Urinary bladder (tissue), 4 donors: ENCODE measurements around the gene MPND. TPM values are rescaled to one million over a fixed set of nuclear protein-coding genes. Genes with fewer than 3 reads are reported as not detected.
A peak's percentile ranks its signal among the peaks of the same experiment; 100 is the strongest.
"Not testable (repeated sequence)": the region's sequence is repeated elsewhere in the genome, so short reads cannot be mapped to it uniquely, and the experiment has no call there.

Experiments
- DNase-seq: peaks from one replicate; pipeline ENCODE4 v3.0.0-alpha.2; 2015; ENCODE audit errors: extremely low spot score
- H3K27ac ChIP-seq: one replicate; pipeline ENCODE4 v1.5.1; 2013; ENCODE audit warnings: low read depth, mild to moderate bottlenecking, moderate library complexity
- H3K36me3 ChIP-seq: one replicate; pipeline ENCODE4 v1.6.1; 2013; ENCODE audit warnings: mild to moderate bottlenecking, moderate library complexity; ENCODE audit not compliant: insufficient read depth
- H3K4me1 ChIP-seq: one replicate; pipeline ENCODE4 v1.6.1; 2013; ENCODE audit warnings: mild to moderate bottlenecking, moderate library complexity; ENCODE audit not compliant: insufficient read depth
- H3K4me3 ChIP-seq: one replicate; pipeline ENCODE4 v1.5.1; 2013; ENCODE audit warnings: low read depth, low read length
- WGBS: extraction: QIAGEN DNeasy Blood & Tissue Kit; methylation state at CpG from one replicate; pipeline ENCODE4 v1.1.7; 2013; 5-methylcytosine and 5-hydroxymethylcytosine counted together
- polyA plus RNA-seq: library from polyadenylated mRNA; stranded (reverse); fragments of 200-250 nt; gene quantifications from one replicate; pipeline ENCODE4 v1.2.3, GENCODE V29; 2013
- total RNA-seq: library from RNA; depleted of rRNA; stranded (reverse); fragments of >200 nt; gene quantifications from one replicate; pipeline ENCODE4 v1.2.3, GENCODE V29; 2014
- donor health status: healthy with polysubstance abuse.
- donor health status: healthy.

Gene MPND
- total and polyA plus RNA-seq, 2 donors: 7.2 to 24.5 TPM

DNA sequence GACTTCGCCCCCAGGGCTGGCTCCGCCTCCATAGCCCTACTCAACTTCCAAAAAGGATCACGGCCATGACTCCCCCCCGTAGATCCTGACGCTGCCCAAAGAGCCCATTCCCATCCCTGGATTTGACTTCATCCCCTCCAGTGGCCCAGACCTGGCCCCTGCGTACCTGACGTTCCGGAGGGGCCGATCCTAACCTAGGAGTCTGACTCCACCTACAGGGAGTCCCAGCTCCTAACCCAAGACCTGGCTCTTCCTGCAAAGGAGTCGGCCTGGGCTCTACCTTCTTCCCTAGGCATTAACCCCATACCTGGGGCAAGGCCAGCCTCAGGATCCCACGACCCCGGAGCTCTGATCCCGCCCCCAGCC is 15.5 kb upstream of the MPND start:
- WGBS: 16% methylated on average over 13 of the region's 13 CpGs
- no peaks in the 10 kb centered on the region for H3K4me1 ChIP-seq
- DNase-seq: no peak
- H3K36me3 ChIP-seq: no peaks in the 10 kb centered on the region
- H3K4me3 ChIP-seq: peak overlapping the region; percentile 0
- H3K27ac ChIP-seq: no peak overlapping the region

DNA sequence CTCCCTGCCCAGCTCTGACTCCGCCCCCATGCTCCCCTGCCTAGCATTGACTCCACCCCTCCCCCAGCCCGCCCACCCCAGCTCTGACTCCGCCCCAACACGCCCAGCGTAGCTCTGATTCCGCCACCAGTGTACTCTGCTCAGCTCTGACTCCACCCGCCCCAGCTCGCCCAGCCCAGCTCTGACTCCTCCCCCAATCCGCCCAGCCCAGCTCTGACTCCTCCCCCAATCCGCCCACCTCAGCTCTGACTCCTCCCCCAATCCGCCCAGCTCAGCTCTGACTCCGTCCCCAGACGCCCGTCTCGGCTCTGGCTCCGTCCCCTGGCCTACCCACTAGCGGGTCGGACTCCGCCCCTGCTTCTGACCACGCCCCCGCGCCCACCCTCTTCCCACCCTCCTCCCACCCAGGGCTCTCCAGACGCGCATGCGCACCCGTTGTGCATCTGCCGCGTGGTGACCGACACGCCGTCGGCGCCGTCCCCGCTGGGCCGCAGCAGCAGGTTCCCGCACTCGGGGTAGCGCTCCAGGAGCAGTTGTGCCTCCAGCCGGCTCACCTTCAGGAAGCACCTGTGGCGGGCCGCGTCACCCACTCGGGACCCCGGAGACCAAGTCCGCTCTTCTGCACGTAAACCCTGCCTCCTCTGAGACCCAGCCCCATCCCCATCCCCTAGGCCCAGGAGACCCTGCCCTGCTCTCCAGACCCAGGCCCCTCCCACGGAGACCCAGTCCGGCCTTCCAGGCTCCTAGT is 14.9 kb upstream of the MPND start:
- WGBS: 4% methylated on average over 49 of the region's 49 CpGs
- H3K36me3 ChIP-seq: no peaks in the 10 kb centered on the region
- H3K27ac ChIP-seq: no peak overlapping the region
- peak overlapping the region; percentile 32 for H3K4me3 ChIP-seq
- DNase-seq: peak; percentile 90
- H3K4me1 ChIP-seq: no peaks in the 10 kb centered on the region

DNA sequence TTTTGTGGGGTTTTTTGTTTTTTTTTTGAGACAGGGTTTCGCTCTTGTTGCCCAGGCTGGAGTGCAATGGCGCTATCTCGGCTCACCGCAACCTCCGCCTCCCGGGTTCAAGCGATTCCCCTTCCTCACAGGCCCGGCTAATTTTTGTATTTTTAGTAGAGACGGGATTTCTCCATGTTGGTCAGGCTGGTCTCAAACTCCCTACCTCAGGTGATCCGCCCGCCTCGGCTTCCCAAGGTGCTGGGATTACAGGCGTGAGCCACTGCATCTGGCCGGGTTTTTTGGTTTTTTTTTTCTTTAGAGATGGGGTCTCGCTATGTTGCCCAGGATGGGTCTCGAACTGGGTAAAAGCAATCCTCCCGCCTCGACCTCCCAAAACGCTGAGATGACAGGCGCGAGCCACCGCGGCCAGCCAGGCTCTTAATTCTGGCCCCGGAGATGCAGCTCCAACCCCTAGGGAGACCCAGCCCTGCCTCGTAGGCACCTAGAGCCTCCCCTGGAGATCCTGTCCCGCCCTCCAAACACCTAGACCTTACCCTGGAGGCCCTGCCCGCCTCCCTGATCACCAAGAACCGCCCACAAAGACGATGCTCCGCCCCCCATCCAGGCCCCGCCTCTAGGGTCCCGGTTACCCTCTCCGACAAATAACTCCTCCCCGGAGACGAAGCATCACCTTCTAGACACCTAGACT is 14.2 kb upstream of the MPND start:
- not testable (repeated sequence) for H3K27ac ChIP-seq, DNase-seq, H3K36me3 ChIP-seq, H3K4me1 ChIP-seq
- peak overlapping the region; percentile 32 for H3K4me3 ChIP-seq
- 42% methylated on average over 35 of the region's 35 CpGs for WGBS

DNA sequence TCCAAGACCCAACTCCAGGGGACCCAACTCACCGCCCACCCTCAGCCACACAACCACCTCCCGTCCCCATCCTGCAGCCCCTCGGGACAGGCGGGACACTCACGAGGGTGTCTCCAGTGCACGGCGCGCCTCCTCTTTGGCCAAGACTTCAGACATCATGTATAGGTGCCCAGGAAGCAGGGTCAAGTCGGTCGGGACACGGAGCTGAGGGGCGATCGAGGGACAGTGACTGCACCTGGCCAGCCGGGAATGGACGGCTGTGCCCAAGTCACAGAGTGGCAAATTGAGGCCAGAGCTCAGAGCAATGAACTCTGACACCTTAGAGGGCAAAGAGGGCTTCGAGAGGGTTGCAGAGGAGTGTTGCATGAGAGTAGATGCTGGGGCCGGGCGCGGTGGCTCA is 13.5 kb upstream of the MPND start:
- WGBS: 94% methylated on average over 19 of the region's 19 CpGs
- Histone ChIP-seq H3K36me3 (no peaks in the 10 kb centered on the region), H3K4me1 (no peaks in the 10 kb centered on the region), H3K4me3 (no peak overlapping the region), H3K27ac (no peak overlapping the region)
- no peak for DNase-seq

DNA sequence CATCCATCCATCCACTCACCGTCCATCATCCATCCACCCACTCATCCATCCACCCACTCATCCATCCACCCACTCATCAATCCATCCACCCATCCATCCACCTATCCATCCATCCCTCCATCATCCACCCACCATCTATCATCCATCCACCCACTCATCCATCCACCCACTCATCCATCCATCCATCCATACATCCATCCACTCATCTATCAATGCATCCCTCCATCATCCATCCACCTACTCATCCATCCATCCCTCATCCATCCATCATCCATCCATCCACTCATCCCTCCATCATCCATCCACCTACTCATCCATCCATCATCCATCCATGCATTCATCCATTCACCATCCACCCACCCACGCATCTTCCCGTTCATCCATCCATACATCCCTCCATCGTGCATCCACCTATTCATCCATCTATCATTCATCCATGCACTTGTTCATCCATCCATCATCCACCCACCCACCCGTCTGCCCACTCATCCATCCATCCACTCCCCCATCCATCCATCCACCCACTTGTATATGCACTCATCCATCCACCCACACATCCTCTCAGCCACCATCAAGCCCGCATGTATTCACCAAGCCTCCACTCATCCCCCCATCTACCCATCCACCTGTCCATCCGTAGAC is 8.3 kb upstream of the MPND start:
- Histone ChIP-seq H3K36me3 (no peaks in the 10 kb centered on the region), H3K4me3 (no peak overlapping the region), H3K27ac (no peak overlapping the region), H3K4me1 (no peaks in the 10 kb centered on the region)
- WGBS: 96% methylated on average over 7 of the region's 7 CpGs
- DNase-seq: no peak

DNA sequence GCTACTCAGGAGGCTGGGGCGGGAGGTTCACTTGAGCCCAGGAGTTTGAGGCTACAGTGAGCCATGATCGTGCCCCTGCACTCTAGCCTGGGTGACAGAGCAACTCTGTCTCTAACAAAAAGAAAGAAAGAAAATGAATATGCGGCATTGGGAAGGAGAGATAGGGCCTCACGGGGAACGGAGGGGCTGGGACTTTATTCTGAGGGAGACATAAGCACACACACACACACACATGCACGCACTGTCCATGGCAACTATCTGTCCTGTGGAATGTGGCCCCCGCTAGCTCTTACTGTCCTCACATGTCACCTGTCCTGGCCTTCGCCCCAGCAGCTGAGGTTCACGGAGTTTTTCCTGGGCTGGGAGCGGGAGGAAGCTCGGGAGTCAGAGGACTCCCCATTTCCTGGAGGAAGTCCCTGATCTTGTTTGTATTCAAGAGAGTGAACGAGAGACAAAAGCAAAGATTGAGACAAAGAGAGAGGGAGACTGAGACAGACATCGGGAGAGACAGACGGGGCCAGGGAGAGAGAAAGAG is 5.4 kb upstream of the MPND start:
- 13% methylated on average over 14 of the region's 14 CpGs for WGBS
- H3K4me3 ChIP-seq: peak overlapping the region; percentile 52
- no peaks in the 10 kb centered on the region for H3K36me3 ChIP-seq
- H3K4me1 ChIP-seq: no peaks in the 10 kb centered on the region
- peak overlapping the region; percentile 27 for H3K27ac ChIP-seq
- no peak for DNase-seq

DNA sequence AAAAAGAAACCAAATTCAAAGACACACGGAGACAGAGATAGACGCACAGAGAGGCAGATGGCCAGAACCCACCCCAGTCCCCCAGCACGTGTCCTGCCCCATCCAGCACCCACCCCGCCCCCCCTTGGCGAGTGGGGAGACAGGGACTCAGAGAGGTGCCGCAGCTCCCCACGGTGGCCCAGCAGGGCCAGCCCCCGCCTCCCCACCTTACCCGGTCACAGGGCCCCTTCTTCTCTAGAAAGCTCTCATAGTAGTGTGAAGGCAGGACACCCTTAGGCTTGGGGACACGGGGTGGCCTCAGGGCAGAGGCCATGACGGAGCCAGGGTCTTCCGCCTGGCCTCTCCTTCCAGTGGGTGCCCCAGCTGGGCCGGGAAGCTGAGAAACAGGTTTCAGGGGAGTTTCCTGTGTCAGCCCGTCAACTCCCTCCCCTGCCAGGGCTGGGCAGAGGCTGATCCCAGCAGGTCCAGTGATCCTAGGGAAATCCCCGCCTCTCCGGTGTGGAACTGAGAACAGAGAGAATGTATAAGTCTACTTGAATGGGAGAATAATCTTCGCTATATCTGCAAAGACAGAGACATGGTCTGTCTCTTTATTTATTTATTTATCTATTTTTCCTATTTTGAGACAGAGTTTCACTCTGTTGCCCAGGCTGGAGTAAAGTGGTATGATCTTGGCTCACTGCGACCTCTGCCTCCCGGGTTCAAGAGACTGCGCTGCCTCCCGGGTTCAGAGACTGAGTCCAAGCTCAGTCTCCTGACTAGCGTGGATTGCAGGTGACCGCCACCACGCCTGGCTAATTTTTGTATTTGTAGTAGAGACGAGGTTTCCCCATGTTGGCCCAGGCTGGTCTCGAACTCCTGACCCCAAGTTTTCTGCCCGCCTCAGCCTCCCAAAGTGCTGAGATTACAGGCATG is 4.7 kb upstream of the MPND start, which contains the start of gene STAP2:
STAP2 (minus strand) TSS at position 387 of the 915 bp plus-strand sequence; CDS start at position 313, 74 bp downstream.
- H3K4me3 ChIP-seq: peak within 1 kb of the TSS; percentile 52
- WGBS: 49% methylated on average over 27 of the region's 27 CpGs
- no peak for DNase-seq
- peak within 1 kb of the TSS; percentile 27 for H3K27ac ChIP-seq
- H3K4me1 ChIP-seq: no peaks in the 10 kb centered on the region
- H3K36me3 ChIP-seq: no peaks in the 10 kb centered on the region

DNA sequence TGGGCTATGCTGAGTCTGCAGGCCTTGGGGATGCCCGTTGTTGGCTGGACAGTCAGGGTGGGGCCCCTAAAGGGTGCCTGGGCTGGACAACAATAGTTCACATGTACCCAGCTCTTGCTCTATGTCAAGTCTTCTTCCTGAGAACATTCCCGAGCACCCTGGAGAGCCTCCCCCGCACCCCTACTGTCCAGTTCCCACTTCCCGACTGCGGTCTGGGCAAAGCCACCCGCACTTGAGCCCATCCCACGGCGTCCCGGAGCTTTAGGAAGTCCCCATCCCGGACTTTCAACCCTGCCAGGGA is 1.1 kb upstream of the MPND start:
- under 1% methylated on average over 10 of the region's 10 CpGs for WGBS

DNA sequence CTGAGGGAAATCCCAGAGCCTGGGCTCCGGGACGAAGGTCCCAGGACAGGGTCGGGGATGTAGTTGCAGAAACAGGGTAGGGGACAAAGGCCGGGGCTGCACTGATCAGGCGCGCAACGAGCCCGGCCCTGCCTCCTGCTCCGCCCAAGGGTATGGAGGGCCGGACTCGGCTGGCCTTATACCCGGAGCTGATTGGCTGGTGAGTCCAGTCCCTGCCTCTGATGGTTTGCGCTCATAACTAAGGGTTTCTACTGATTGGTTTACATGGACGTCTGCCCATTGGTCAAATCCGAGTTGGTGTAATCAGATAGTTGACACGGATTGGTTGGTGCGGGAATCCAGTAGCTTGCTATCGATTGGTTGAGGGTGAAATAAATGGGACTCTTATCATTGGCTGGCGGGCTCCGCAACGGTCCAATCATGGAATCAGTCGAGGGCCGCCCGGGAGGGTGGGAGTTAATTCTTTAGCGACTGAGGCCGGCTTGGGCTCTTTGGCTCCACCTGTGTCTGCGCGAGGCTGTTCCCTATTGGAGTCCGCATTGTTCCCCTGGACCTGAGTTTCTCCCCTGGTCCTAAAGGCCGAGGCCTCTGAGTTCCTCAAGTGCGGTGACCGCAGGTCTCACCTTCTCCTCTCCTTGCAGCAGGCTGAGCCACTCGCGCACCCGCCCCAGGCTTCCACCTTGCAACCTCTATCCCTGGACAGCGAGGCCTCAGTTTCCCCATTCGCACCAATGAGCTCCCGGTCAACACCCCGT is 570 bp upstream of the MPND start:
- Histone ChIP-seq H3K4me1 (peaks cover 1% of the 10 kb centered on the region), H3K4me3 (peak overlapping the region; percentile 98), H3K36me3 (no peaks in the 10 kb centered on the region), H3K27ac (peak overlapping the region; percentile 91)
- DNase-seq: peak; percentile 100
- WGBS: under 1% methylated on average over 39 of the region's 39 CpGs

More for the DNA sequence above, 1.1 kb upstream of the MPND start:
- peak overlapping the region; percentile 88 for H3K27ac ChIP-seq
- no peaks in the 10 kb centered on the region for H3K36me3 ChIP-seq
- peaks cover 1% of the 10 kb centered on the region for H3K4me1 ChIP-seq
- no peak for DNase-seq
- peak overlapping the region; percentile 40 for H3K4me3 ChIP-seq

DNA sequence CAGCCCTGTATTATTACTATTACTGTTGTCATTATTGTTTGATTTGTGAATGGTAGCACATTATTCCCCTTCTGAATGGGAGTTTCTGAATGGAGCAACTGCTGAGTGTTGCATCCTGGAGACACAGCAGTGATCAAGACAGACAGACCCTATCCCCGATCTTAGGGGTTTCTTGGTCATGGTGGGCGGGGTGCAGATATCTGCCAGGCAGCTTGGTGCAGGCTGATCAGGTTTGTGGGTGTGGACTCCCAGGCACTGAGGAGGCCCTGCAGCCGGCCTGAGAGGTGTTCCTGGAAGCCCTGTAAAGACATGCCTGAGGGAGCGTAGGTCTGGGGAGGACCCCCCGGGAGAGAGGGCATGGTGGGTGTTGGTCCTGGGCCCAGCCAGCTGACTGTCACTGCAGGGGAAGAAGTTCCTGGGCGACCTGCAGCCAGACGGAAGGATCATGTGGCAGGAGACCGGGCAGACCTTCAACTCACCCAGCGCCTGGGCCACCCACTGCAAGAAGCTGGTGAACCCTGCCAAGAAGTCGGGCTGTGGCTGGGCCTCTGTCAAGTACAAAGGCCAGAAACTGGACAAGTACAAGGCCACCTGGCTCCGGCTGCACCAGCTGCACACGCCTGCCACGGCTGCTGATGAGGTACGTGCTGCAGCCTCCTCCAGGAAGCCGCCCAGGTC is 2.1 kb downstream of the MPND start:
- no peak for DNase-seq
- H3K4me3 ChIP-seq: no peak overlapping the region
- 90% methylated on average over 15 of the region's 15 CpGs for WGBS
- peaks cover 1% of the 10 kb centered on the region for H3K4me1 ChIP-seq
- no peaks in the 10 kb centered on the region for H3K36me3 ChIP-seq
- no peak overlapping the region for H3K27ac ChIP-seq

DNA sequence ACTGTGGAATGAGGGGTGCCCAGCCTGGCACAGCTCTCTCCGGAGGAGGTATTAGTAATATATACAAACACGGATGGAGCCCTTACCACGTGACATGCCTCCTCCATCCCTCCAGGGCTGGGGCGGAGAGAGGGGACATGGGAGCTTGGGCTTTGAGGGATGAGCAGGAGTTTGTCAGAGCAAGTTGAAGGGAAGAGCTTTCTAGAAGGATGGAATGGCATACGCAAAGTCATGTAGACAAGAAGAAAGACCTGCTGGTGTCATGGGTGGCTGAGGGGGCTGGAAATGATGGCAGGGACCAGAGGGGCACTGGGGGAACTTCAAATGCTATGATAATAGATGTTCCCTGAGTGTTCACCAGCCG is 2.6 kb downstream of the MPND start:
- H3K4me3 ChIP-seq: no peak overlapping the region
- no peaks in the 10 kb centered on the region for H3K36me3 ChIP-seq
- peaks cover 1% of the 10 kb centered on the region for H3K4me1 ChIP-seq
- no peak overlapping the region for H3K27ac ChIP-seq
- WGBS: 92% methylated on average over 6 of the region's 6 CpGs
- no peak for DNase-seq

DNA sequence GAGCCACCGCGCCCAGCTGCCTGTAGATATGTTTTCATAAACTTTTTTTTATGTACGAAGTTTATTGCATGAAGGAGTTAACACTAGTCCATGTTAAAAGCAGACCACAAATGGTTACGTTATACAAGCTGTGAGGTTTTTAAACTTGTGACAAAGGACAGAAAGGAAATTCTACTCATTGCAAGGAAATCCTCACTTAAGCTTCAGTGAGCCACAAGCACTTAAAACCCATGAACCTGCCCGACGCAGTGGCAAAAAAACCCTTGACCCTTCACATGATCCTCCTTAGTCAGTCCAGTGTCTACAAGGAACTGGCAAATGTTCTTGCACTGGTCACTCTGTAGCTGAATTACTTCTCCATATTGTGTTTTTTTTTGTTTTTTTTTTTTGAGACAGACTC is 4.2 kb downstream of the MPND start:
- Histone ChIP-seq H3K27ac (no peak overlapping the region), H3K4me3 (no peak overlapping the region), H3K4me1 (peaks cover 1% of the 10 kb centered on the region), H3K36me3 (no peaks in the 10 kb centered on the region)
- WGBS: 75% methylated on average over 6 of the region's 6 CpGs
- no peak for DNase-seq
